ENCODE results near the gene KCNQ2.

KCNQ2 gene

DNA sequence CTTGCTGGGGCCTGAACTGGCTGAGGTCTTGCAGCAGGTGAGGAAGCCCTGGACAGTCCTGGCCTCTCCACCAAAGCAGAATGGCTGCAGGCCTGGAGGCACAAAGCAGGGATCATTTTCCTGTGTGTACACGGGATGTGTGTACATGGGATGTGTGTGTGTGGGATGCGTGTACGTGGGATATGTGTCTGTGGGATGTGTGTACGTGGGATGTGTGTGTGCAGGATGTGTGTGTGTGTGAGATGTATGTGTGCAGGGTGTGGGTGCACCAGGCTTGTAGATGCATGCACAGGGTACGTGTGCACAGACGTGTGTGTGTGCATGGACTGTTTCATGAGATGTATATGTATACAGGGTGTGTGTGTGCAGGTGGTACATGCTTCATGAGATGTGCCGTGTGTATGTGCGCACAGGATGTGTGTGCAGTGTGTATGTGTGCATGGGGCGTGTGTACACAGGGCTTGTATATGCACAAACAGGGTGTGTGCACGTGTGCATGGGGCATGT is 103.4 kb downstream of the KCNQ2 start:
- DNase-seq (ENCODE audit: low read depth): no peak

DNA sequence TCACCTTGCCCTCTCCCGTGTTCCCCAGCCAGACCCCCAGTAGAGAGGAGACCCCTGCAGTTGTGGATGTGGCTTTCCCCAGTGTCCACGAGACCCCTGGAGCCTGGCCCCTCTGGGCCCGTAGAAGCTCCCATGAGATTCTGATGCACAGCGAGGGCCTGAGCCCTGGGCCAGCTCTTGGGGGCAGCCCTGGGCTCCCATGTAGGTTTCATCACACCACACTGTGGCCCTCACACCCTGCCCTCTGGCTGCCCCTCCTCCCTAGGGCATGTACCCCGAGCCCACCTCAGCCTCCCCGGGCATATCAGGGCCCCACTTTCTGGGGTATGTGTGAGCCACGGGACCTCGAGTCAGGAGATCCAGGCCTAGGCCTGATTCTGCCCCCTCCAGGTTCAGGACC is 104.3 kb downstream of the KCNQ2 start:
- DNase-seq (ENCODE audit: low read depth): no peak

DNA sequence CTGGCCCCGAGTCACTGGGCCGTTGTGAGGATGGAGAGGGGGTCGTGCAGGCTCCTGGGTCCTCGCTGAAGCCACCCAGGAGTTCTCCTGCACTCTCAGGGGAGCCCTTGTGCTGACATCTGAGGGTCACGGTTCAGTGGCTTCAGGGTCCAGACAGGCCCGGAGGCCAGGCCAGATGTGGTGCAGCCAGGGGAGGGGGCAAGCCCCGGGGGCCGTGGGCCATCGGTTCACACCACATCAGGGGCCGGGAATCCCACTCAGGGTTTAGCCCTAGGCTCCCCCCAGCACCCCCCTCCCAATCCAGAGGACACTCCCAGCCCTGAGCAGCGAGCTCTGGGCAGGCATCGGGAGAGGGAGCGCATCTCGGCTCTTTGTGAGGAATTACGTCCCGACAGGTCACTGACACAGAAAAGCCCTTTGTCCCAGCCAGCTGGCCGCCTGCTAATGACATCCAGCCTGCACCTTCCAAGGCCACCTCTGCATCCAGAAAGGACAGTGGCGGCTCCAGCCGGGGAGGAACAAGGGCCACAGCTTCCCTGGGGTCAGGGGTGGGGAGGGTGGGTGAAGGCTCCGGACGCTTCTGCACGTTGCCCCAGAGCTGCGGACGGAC is 104.9 kb downstream of the KCNQ2 start:
- DNase-seq (ENCODE audit: low read depth): no peak

GRCh38 chr20:63366390-63367365 is 105.8 kb downstream of the KCNQ2 start:
- DNase-seq (ENCODE audit: low read depth): no peak

GRCh38 chr20:63365601-63366389 is 106.7 kb downstream of the KCNQ2 start:
- DNase-seq (ENCODE audit: low read depth): no peak

DNA sequence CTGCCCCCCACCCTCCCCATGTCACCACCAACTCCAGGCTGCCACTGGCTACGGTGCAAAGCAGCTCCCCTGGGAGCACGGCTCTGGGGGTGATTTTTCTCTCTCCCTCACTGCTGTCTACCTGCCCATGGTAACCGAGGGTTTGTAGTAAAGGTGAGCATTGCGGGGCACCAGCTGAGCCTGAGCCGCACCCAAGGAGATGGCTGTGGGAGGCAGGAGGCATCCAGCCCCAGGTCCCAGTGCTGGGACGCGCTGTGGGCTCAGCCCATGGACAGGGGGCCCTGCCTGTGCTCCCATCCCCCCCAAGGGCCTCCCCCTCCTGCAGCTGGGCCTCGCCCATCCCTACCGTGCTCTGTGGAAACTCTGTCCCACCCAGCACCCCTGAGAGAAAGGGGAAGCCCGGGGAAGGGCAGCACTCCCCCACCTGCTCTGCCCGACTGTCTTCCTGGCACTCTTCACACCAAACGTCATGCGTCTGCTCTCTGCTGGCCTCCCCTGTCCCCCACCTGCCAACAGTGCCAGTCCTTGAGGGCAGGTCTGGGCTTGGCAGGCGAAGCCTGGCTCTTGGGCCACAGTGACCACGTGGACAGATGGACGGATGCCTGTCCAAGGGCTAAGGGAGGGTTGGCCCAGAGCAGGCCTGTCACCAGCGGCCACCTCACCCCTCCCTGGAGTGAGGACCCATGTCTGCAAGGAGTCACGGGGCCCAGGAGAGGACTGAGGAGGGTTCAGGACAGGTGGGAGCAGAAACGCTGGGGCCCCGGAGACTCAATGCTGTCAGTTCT is 107.5 kb downstream of the KCNQ2 start:
- DNase-seq (ENCODE audit: low read depth): no peak

DNA sequence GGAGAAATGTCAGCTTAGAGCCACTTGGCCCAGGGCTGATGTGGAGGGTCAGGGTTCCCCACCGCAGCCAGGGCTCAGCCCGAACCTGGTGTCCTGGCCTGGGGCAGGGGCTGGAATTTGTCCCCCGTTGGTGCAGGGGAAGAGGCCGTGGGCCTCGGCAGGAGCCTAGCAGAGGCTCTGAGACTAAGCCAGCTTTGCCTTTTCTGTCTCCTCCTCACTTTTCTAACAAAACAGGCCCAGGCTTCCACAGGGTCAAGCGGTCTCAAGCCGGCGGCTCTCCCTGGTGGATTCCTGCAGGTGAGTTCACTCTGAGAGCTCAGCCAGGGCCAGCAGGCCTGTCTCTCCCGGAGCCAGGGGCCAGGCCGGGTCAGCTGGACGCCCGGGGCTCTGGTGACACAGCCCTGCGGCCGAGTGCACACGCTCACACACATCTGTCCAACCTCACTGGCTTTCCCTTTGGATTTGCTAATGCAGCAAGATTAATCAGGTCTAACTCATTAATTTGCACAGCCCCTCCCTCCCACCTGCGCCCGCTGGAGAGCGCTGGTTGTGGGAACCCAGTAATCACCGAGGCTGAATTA is 108.4 kb downstream of the KCNQ2 start:
- DNase-seq (ENCODE audit: low read depth): no peak

GRCh38 chr20:63363013-63363957 is 109.2 kb downstream of the KCNQ2 start:
- no peak for DNase-seq (ENCODE audit: low read depth)

DNA sequence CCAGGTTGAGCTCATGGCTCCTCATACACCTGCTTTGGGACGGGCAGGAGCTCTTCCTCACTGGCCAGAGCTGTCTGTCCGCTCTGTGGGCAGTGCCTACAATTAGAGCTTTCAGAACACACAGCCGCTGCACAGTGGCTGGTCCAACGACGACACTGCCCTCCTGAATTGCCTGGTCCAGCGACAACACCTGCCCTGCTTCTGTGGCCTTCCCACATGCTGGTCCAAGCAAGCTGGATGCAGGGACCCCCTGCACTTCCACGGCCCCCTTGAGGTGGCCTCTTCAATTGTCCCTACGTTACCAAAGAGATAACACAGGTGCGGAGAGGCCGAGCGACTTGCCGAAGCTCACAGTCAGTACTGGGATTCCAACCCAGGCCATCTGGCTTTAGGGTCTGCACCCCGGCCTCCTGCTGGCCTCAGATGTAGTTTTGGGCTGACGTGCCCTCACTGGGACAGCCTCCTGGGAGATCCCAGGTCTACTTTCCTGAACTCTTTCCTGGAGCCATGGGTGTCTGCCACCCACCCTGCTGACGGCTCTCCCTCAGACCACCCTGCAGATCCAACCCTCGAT is 109.9 kb downstream of the KCNQ2 start:
- DNase-seq (ENCODE audit: low read depth): no peak

GRCh38 chr20:63361519-63362435 is 110.7 kb downstream of the KCNQ2 start:
- DNase-seq (ENCODE audit: low read depth): no peak

DNA sequence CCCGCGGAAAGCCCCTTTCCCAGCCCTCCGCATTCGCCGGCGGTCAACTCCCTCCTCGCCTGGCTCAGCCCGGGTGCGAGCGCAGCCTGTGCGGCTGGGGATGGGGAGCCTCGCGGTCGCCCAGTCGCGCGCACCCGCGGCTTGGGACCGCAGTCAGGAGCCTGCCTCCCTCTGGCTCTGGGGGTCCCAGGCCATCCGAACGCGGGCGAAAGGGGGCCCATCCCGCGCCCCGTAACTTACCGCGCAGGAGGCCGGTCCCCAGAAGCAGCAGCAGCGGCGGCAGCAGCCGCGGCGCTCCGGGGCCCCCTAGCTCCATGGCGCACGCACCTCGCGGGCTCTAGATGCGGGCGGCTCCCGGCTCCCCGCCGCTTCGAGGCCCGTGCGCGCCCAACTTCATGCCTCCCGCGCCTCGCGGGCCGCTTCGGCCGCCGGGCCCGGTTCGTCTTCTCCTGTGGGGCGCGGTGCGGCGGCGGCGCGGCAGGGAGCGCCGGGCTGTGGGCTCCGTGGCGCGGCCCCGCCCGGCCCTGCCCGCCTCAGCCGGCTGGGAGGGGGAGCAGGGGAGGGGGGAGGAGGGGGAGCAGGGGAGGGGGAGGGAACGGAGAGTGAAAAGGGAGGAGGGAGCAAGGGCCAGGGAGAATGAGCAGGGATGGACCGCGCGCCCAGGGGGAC is 111.5 kb downstream of the KCNQ2 start, which contains the start of gene CHRNA4:
CHRNA4 (minus strand) TSS at position 500 of the 669 bp plus-strand sequence; CDS start at position 316, 184 bp downstream.
- no peak for DNase-seq (ENCODE audit: low read depth)

GRCh38 chr20:63359937-63360849 is 112.3 kb downstream of the KCNQ2 start:
- DNase-seq (ENCODE audit: low read depth): no peak

GRCh38 chr20:63359164-63359934 is 113.1 kb downstream of the KCNQ2 start:
- DNase-seq (ENCODE audit: low read depth): no peak

DNA sequence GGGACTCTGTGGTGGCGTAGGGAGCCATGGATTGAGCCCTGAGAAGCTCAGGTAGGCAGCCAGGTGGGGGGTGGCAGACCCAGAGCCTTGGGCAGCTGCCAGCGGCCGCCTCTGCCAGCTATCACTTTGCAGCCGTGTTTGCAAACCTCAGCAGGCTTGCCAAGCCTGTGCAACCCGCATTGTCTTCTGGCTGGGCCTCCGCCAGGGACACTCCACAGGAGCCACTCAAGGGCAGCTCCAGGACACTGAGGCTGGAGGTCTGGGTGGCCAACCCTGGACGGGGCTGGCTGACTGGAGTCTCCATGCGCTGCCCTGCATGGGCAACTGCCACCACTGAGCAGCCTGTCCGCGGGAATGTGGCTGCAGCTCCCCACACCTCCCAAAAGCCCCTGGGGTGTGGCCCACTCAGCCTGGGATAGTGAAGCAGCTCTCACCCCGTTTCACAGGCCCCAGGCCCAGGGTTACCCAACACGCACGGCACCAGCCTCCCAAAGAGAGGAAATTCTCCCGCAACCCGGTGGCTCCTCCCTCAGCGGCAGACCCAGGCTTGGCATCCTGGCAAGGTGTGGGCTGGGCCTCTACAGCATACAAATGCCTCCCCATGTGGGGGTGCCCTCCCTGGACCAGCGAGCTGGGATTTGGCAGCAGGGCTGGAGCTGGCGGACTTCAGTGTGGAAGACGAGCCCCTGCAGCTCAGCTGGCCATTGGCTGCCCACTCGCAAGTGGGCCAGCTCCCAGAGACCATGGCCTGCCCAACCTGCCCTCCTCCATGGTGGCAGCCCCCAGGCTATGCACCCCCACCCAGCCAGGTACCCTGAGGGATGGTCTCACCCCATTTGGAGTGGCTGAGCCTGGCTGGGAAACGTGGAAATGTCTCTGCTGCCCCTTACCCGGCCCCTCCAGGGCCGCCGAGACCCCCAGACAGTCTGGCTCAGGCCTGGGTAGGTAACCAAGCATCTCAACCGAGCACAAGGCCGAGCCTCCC is 114.2 kb downstream of the KCNQ2 start:
- no peak for DNase-seq (ENCODE audit: low read depth)

Measured in stimulated activated CD8-positive, alpha-beta memory T cell treated with anti-CD3 and anti-CD28 coated beads, Interleukin-15, amount 100 ng/mL, for 1 hour (primary cell).